ENCODE data around the gene PLPP3.

PLPP3 gene

GRCh38 chr1:56591909-56592308, 12.5 kb upstream of the PLPP3 start:
- TF ChIP-seq CTCF (IDR thresholded peaks at IDR 0.05; ENCODE audit: low read depth, low read length): no peak
- in situ Hi-C loops (cut with HindIII; ENCODE audit: low sequenced_read_pairs): no loop called here
- no peak overlapping the region for H3K4me3 ChIP-seq (ENCODE audit: low read depth, low read length)
- DNase-seq (ENCODE audit: low read depth, low spot score): no peak

DNA sequence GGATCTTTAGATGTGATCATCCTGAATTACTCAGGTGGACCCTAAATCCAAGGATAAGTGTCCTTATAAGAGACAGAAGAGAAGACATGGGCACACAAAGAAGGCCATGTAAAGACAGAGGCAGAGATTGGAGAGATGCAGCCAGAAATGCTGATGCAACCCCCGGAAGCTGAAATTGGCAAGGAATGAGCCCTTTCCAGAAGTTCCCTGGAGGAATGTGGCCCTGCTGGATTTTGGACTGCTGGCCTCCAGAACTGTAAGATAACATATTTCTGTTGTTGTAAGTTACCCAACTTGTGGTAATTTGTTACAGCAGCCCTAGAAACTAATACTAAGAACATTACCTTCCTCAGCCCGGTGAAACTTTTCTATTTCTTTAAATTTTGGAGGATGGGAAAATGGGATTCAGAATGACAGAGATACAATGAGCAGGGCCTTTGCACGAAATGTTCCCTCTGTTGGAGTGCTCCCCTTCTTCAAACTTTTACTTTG, 11.2 kb upstream of the PLPP3 start:
- in situ Hi-C loops (cut with HindIII; ENCODE audit: low sequenced_read_pairs): no loop called here
- no peak overlapping the region for H3K4me3 ChIP-seq (ENCODE audit: low read depth, low read length)
- no peak for DNase-seq (ENCODE audit: low read depth, low spot score)
- no peak for TF ChIP-seq CTCF (IDR thresholded peaks at IDR 0.05; ENCODE audit: low read depth, low read length)

DNA sequence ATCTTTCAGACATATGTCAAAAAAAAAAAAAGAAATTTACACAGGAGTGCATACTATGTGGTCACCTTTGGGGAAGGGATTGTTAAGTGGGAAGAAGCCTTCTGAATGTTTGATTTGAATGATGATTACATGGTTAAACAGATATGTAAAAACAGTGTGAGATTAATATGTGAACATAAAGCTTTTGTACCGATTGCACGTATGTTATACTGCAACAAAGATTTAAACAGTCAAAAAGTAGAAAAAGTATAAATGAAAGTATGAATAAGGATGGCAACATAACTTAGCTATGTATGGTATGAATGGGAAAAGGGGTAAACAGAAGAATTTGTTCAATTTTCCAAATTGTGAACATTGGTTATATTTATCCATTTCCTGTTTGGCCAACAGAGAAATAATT, 10.0 kb upstream of the PLPP3 start:
- in situ Hi-C loops (cut with HindIII; ENCODE audit: low sequenced_read_pairs): no loop called here
- H3K4me3 ChIP-seq (ENCODE audit: low read depth, low read length): no peak overlapping the region
- no peak for TF ChIP-seq CTCF (IDR thresholded peaks at IDR 0.05; ENCODE audit: low read depth, low read length)
- no peak for DNase-seq (ENCODE audit: low read depth, low spot score)

GRCh38 chr1:56586502-56586901, 7.1 kb upstream of the PLPP3 start:
- no peak overlapping the region for H3K4me3 ChIP-seq (ENCODE audit: low read depth, low read length)
- in situ Hi-C loops (cut with HindIII; ENCODE audit: low sequenced_read_pairs): no loop called here
- no peak for DNase-seq (ENCODE audit: low read depth, low spot score)
- TF ChIP-seq CTCF (IDR thresholded peaks at IDR 0.05; ENCODE audit: low read depth, low read length): no peak

DNA sequence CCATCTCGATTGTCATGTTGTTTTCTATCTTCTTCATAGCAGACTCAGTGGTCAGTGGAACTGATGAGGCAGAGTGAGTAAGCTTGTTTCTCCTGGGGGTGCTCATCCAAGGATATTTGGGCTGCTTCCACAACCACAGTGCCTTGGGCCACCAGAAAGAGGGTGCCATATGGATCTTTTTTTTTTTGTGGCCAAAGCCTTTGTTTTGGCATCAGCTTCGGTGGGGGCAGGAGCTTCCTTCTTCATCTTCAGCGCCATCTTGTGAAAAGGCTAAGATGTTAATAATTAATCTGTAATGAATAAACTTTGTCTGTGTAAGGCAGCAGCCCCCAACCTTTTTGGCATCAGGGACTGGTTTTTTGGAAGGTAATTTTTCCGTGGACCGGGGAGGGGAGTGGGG, 6.6 kb upstream of the PLPP3 start:
- TF ChIP-seq CTCF (IDR thresholded peaks at IDR 0.05; ENCODE audit: low read depth, low read length): no peak
- in situ Hi-C loops (cut with HindIII; ENCODE audit: low sequenced_read_pairs): no loop called here
- no peak overlapping the region for H3K4me3 ChIP-seq (ENCODE audit: low read depth, low read length)
- no peak for DNase-seq (ENCODE audit: low read depth, low spot score)

DNA sequence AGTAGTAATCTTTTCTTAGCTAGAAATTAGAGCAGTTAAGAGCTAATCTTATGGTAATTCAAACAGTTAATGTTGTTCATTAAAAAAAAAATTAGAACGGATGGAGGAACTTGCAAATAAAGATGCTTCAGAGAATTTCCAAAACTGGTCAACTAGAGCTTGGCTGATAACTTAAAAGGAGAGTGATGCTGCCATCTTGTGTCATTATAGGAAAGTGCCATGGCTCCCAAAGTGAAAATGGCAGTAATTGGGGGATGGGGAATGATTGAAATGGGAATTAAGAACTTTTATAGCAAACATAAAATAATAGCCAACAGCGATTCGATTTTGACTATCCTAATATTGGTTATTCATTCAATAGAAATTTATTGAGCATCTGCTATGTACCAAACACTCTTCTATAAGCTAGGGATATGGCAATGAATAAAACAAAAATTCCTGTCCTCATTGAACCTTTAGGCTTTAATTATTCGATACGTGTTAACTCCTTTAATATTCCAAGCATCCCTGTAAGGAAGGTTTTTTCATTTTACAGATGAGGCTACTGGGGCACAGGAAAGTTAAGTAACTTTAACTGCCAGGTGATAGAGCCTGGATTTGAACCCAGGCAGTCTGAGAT, 5.7 kb upstream of the PLPP3 start:
- peak; percentile 76 for TF ChIP-seq CTCF (IDR thresholded peaks at IDR 0.05; ENCODE audit: low read depth, low read length)
- in situ Hi-C loops (cut with HindIII; ENCODE audit: low sequenced_read_pairs): no loop called here
- H3K4me3 ChIP-seq (ENCODE audit: low read depth, low read length): no peak overlapping the region
- DNase-seq (ENCODE audit: low read depth, low spot score): peak; percentile 77
